A549 (cell line): ENCODE results near the gene ABCF2. TPM values are rescaled to one million over a fixed set of nuclear protein-coding genes. Genes with fewer than 3 reads are reported as not detected.

ENCODE experiments used
- ATAC-seq, 2 experiments: fragments of 200-7000 bp in 1 of 2; fragments of >200 bp in 1 of 2; cut with Nextera tagmentation in 1 of 2; cut with Tn5 transposase in 1 of 2; 3 replicates each; pipeline versions ENCODE4 v1.8.0 to v1.9.1; 2018 to 2020; ENCODE audit warnings: mild to moderate bottlenecking in 1 of 2, moderate library complexity in 1 of 2
- CTCF ChIA-PET: fragments of 300-600 bp; sonication (Branson Sonifier 250); formaldehyde crosslinking; extraction: SDS; loops from one replicate; lab custom pipeline; 2021; ENCODE audit warnings: antibody characterized with exemption, inconsistent platforms; lab: Yijun Ruan, JAX
- POLR2A ChIA-PET: fragments of 350-600 bp; formaldehyde crosslinking; extraction: SDS; loops from one replicate; lab custom pipeline; 2021; ENCODE audit warnings: antibody characterized with exemption, inconsistent platforms; lab: Yijun Ruan, JAX
- DNase-seq, 2 experiments: peaks; one replicate each; pipeline versions ENCODE4 v3.0.0 to v3.0.0-alpha.2; 2011 to 2016; ENCODE audit warnings: low read depth in 1 of 2, low spot score in 1 of 2
- FAIRE-seq: peaks from 2 replicates; lab custom pipeline; 2011; peaks lifted over from hg19 to GRCh38; lab: Jason Lieb, UNC
- H3K27ac ChIP-seq, 2 experiments: fragments of >200 bp; sonication (Bioruptor Twin); formaldehyde crosslinking; 3 replicates each; pipeline ENCODE4 v1.5.1; 2016 to 2017
- H3K4me1 ChIP-seq: fragments of >200 bp; sonication (Bioruptor Twin); formaldehyde crosslinking; 3 replicates; pipeline ENCODE4 v1.6.1; 2016
- H3K4me2 ChIP-seq: fragments of >200 bp; sonication (Bioruptor Twin); formaldehyde crosslinking; 3 replicates; pipeline ENCODE4 v1.6.1; 2016
- H3K4me3 ChIP-seq: fragments of >200 bp; sonication (Bioruptor Twin); formaldehyde crosslinking; 3 replicates; pipeline ENCODE4 v1.5.1; 2016
- H3K9me3 ChIP-seq: fragments of >200 bp; sonication (Bioruptor Twin); formaldehyde crosslinking; 3 replicates; pipeline ENCODE4 v1.6.1; 2016
- CEBPB ChIP-seq, 2 experiments: fragments of >200 bp in 1 of 2; sonication (Bioruptor Twin) in 1 of 2; formaldehyde crosslinking in 1 of 2; IDR thresholded peaks; 2 replicates each; pipeline ENCODE4 v1.6.1; 2012 to 2016
- CHD2 ChIP-seq: fragments of 150-350 bp; IDR thresholded peaks from 2 replicates; pipeline ENCODE4 v1.6.1; 2014; ENCODE audit warnings: low read length; ENCODE audit not compliant: partially characterized antibody
- FOSL2 ChIP-seq, 2 experiments: fragments of 450-650 bp in 1 of 2; fragments of >200 bp in 1 of 2; sonication (Bioruptor Twin) in 1 of 2; formaldehyde crosslinking; IDR thresholded peaks; 2 replicates each; pipeline versions ENCODE4 v1.5.0 to v1.6.1; 2016 to 2020; ENCODE audit warnings: mild to moderate bottlenecking in 1 of 2, moderate library complexity in 1 of 2
- HOXA7 ChIP-seq: fragments of 250-450 bp; sonication (Bioruptor Pico); IDR thresholded peaks from 2 replicates; pipeline ENCODE4 v1.5.0; 2020; ENCODE audit warnings: mild to moderate bottlenecking, moderate library complexity
- HOXB13 ChIP-seq: fragments of 250-450 bp; sonication (Bioruptor Pico); IDR thresholded peaks from 2 replicates; pipeline ENCODE4 v1.5.0; 2020; ENCODE audit warnings: low read depth, mild to moderate bottlenecking, moderate library complexity
- JUNB ChIP-seq: fragments of >200 bp; sonication (Bioruptor Twin); formaldehyde crosslinking; IDR thresholded peaks from 2 replicates; pipeline ENCODE4 v1.6.1; 2016
- MAFK ChIP-seq: fragments of 450-650 bp; IDR thresholded peaks from 2 replicates; pipeline ENCODE4 v1.6.1; 2014; ENCODE audit not compliant: partially characterized antibody
- MYC ChIP-seq: IDR thresholded peaks from 2 replicates; pipeline ENCODE4 v1.6.1; 2012; ENCODE audit warnings: mild to moderate bottlenecking, inconsistent platforms, low read length, improper control_type of control experiment, borderline replicate concordance
- NFE2L2 ChIP-seq: fragments of 150-350 bp; conservative IDR thresholded peaks from 2 replicates; pipeline ENCODE4 v1.6.1; 2014; ENCODE audit warnings: low read length
- NR3C1 ChIP-seq: fragments of >200 bp; sonication (Bioruptor Twin); formaldehyde crosslinking; IDR thresholded peaks from 3 replicates; pipeline ENCODE4 v1.6.1; 2017
- POLR2AphosphoS2 ChIP-seq: conservative IDR thresholded peaks from 2 replicates; pipeline ENCODE4 v1.6.1; 2012; ENCODE audit warnings: low read length, improper control_type of control experiment, inconsistent platforms
- RAD21 ChIP-seq, 2 experiments: fragments of >200 bp in 1 of 2; sonication (Bioruptor Twin) in 1 of 2; formaldehyde crosslinking in 1 of 2; IDR thresholded peaks in 1 of 2; conservative IDR thresholded peaks in 1 of 2; 2 replicates in 1 of 2; 3 replicates in 1 of 2; pipeline ENCODE4 v1.6.1; 2012 to 2018; ENCODE audit warnings: inconsistent platforms in 1 of 2
- RCOR1 ChIP-seq: fragments of 150-350 bp; IDR thresholded peaks from 2 replicates; pipeline ENCODE4 v1.6.1; 2014; ENCODE audit warnings: antibody characterized with exemption, low read length, low read depth
- RNF2 ChIP-seq: fragments of 200-600 bp; sonication (generic); IDR thresholded peaks from 2 replicates; pipeline ENCODE4 v1.6.1; 2016; ENCODE audit warnings: low read depth, mild to moderate bottlenecking, antibody characterized with exemption, moderate library complexity, borderline replicate concordance
- TP53 ChIP-seq: fragments of 250-450 bp; sonication (Bioruptor Pico); IDR thresholded peaks from 2 replicates; pipeline ENCODE4 v1.5.0; 2021; ENCODE audit warnings: mild to moderate bottlenecking, moderate library complexity
- ZC3H11A ChIP-seq: fragments of 450-650 bp; IDR thresholded peaks from 2 replicates; pipeline ENCODE4 v1.6.1; 2014; ENCODE audit warnings: antibody characterized with exemption, mild to moderate bottlenecking
- WGBS: methylation state at CpG from one replicate; pipeline ENCODE4 v1.1.6; 2017; ENCODE audit errors: missing lambda C conversion rate; 5-methylcytosine and 5-hydroxymethylcytosine counted together
- polyA plus RNA-seq, 4 experiments: library from polyadenylated mRNA; depleted of rRNA in 3 of 4; stranded (reverse); fragments of >200 nt; fragmentation: RNase III in 1 of 4; extraction: RNeasy Plus Mini Kit Qiagen cat#74134 plus additional on column Dnase treatment in 1 of 4; gene quantifications; 2 replicates in 3 of 4; 3 replicates in 1 of 4; pipeline ENCODE4 v1.2.3, GENCODE V29; 2011 to 2017
- TF ChIP-seq, protein P1 (sequence below): fragments of 200-600 bp; sonication (generic); IDR thresholded peaks from 2 replicates; pipeline ENCODE4 v1.6.1; 2016; ENCODE audit warnings: antibody characterized with exemption, mild to moderate bottlenecking, moderate library complexity
- TF ChIP-seq, protein P2 (sequence below): fragments of >200 bp; sonication (Bioruptor Twin); formaldehyde crosslinking; IDR thresholded peaks from 3 replicates; pipeline ENCODE4 v1.5.1; 2016
- TF ChIP-seq, protein P3 (sequence below): fragments of >200 bp; sonication (Bioruptor Twin); formaldehyde crosslinking; IDR thresholded peaks from 2 replicates; pipeline ENCODE4 v1.6.1; 2016

The ABCF2 gene
- polyA plus RNA-seq, 2 of the 4 experiments (the other 2 are of a cell fraction): 47.8 to 70.9 TPM

DNA sequence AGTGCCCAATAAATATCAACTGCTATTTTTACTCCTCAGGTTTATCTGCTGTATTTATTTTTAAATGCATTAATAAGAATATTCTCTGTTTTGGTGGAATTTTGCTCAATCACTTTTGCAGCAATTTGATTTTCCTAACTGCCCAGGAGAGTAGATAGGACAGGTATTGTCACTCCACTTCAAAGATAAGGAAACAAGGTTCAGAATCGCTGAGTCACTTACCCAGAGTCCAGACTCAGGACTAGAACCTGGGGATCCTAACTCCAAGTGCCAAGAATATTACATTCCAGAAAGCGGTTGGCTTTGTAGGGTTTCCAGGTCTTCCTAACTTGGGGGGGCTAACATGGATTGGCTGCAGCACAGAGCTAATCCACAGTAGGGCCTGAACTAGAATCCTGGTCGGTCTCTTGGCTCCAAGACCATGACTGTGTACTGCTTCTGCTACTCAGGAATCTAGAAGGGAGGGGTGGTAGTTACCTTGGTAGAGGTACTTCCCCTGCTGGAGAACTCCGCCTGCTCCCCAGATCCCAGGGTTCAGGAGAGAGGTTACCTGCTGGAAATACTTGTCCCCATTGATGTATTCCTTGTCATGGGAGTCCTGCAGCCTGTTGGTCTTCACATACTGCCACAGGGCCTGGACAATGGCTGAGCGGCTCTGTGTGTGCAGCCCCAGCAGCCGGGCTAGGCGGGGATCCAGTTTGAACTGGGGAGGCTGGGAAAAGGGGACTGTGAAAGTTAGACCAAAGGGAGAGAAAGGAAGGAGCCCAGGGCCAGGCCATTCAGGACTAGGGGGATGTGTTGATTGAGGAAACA lies 14.1 kb upstream of the ABCF2 start:
- Histone ChIP-seq H3K27ac (peak overlapping the region; percentile 44 to 77; a peak in 5 of 6 replicates), H3K4me3 (no peak overlapping the region), H3K9me3 (no peaks in the 10 kb centered on the region), H3K4me2 (no peak overlapping the region), H3K4me1 (peaks cover 29% of the 10 kb centered on the region)
- FAIRE-seq (no peak), DNase-seq (no peak), ATAC-seq (no peak)
- peak; percentile 77 for TF ChIP-seq NFE2L2
- no peak for TF ChIP-seq HOXA7 (CRISPR knock-in tag)
- TF ChIP-seq MAFK: peak; percentile 83
- CTCF ChIA-PET: interaction anchor here (1.0 to 5.3 kb wide), 3 partner anchors 14 to 118 kb away, joined by 3 to 60 read pairs (median 5); partner anchors contain the start of gene ABCF2
- POLR2A ChIA-PET: interaction anchor here (2.0 kb wide), 1 partner anchor 8 kb away, joined by 9 read pairs; the partner anchor contains the start of gene CHPF2
- 97% methylated on average over 6 of the region's 7 CpGs for WGBS

DNA sequence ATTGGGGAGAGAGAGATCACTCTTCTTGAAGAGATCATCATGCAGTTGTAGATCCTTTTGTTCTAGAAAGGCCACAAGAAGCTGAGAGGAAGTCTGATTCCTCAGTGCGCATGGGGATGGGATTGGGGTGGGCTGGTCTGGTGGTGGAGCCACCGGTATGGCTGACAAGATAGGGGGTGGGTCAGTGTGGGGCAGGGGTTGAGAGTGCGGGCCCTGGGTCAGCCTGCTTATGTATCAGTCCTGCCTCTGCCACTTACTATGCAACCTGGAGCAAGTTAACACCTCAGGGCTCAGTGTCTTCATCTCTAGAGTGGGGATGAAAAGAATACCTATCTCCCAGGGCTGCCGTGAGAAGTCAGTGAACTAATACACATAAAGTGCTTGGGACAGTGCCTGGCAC lies 13.5 kb upstream of the ABCF2 start:
- CTCF ChIA-PET: interaction anchor here (1.5 kb wide), 1 partner anchor 13 kb away, joined by 3 read pairs; the partner anchor contains the start of gene ABCF2
- no peak overlapping the region for H3K4me3 ChIP-seq
- no peak for FAIRE-seq
- no peak overlapping the region for H3K4me2 ChIP-seq
- H3K27ac ChIP-seq: peak overlapping the region; percentile 44 to 77; a peak in 5 of 6 replicates
- POLR2A ChIA-PET: interaction anchor here (0.6 to 1.2 kb wide), 2 partner anchors 13 to 181 kb away, joined by 3 to 8 read pairs; partner anchors contain the start of genes ABCF2 and SLC4A2
- 90% methylated on average over 4 of the region's 4 CpGs for WGBS
- peaks cover 23% of the 10 kb centered on the region for H3K4me1 ChIP-seq
- no peak for ATAC-seq
- no peaks in the 10 kb centered on the region for H3K9me3 ChIP-seq
- TF ChIP-seq CHD2 (no peak), HOXB13 (CRISPR knock-in tag) (no peak), RCOR1 (no peak), MAFK (no peak), NR3C1 (no peak), NFE2L2 (no peak), RNF2 (no peak), FOSL2 (IDR thresholded peaks at IDR 0.05) (no peak), FOSL2 (CRISPR knock-in tag; IDR thresholded peaks at IDR 0.05) (no peak)
- TF ChIP-seq, protein P1, sequence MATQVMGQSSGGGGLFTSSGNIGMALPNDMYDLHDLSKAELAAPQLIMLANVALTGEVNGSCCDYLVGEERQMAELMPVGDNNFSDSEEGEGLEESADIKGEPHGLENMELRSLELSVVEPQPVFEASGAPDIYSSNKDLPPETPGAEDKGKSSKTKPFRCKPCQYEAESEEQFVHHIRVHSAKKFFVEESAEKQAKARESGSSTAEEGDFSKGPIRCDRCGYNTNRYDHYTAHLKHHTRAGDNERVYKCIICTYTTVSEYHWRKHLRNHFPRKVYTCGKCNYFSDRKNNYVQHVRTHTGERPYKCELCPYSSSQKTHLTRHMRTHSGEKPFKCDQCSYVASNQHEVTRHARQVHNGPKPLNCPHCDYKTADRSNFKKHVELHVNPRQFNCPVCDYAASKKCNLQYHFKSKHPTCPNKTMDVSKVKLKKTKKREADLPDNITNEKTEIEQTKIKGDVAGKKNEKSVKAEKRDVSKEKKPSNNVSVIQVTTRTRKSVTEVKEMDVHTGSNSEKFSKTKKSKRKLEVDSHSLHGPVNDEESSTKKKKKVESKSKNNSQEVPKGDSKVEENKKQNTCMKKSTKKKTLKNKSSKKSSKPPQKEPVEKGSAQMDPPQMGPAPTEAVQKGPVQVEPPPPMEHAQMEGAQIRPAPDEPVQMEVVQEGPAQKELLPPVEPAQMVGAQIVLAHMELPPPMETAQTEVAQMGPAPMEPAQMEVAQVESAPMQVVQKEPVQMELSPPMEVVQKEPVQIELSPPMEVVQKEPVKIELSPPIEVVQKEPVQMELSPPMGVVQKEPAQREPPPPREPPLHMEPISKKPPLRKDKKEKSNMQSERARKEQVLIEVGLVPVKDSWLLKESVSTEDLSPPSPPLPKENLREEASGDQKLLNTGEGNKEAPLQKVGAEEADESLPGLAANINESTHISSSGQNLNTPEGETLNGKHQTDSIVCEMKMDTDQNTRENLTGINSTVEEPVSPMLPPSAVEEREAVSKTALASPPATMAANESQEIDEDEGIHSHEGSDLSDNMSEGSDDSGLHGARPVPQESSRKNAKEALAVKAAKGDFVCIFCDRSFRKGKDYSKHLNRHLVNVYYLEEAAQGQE: no peak
- DNase-seq: no peak

DNA sequence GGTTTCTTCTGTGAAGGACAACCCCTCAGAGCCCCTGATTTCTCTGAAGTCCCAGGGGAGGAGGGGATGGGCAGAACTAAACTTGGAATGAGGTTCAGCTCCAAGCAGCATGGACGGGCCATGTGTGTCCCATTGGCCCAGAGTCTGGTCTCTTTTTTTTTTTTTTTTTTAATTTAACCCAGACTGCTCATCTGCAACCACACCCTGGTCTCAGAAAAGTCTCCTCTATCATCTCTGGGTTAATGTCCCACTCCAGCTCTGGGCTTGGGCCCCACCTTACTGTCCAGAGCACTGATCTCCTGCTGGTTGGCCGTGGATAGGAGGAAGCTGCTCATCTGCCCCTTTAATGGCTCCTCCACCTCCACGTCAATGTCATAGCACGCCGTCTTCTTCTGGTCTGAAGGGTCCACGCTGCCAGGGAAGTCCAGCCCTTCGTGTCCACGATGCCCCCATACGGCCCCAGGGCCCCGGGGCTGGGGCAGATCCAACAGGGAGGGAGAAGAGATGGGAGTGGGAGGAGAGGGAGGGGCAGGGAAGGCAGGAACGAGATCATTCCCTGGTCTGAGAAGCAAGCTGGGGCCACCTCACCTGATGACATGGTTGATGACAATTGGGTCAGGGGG lies 12.9 kb upstream of the ABCF2 start:
- no peak for ATAC-seq
- no peak for DNase-seq
- peaks cover 17% of the 10 kb centered on the region for H3K4me1 ChIP-seq
- no peak for FAIRE-seq
- 91% methylated on average over 11 of the region's 11 CpGs for WGBS
- no peak overlapping the region for H3K4me2 ChIP-seq
- peak overlapping the region; percentile 44 to 77; a peak in 3 of 6 replicates for H3K27ac ChIP-seq
- CTCF ChIA-PET: interaction anchor here (1.5 to 2.1 kb wide), 2 partner anchors 13 to 116 kb away, joined by 3 to 8 read pairs; partner anchors contain the start of gene ABCF2
- POLR2A ChIA-PET: interaction anchor here (0.6 to 1.2 kb wide), 2 partner anchors 13 to 180 kb away, joined by 3 to 8 read pairs; partner anchors contain the start of genes ABCF2 and SLC4A2
- H3K4me3 ChIP-seq: no peak overlapping the region
- H3K9me3 ChIP-seq: no peaks in the 10 kb centered on the region
- no peak for TF ChIP-seq POLR2AphosphoS2
- no peak for TF ChIP-seq RCOR1
- TF ChIP-seq, protein P1: no peak
- no peak for TF ChIP-seq CEBPB (IDR thresholded peaks at IDR 0.05)
- TF ChIP-seq MYC: no peak
- no peak for TF ChIP-seq TP53 (CRISPR knock-in tag)
- TF ChIP-seq, protein P2, sequence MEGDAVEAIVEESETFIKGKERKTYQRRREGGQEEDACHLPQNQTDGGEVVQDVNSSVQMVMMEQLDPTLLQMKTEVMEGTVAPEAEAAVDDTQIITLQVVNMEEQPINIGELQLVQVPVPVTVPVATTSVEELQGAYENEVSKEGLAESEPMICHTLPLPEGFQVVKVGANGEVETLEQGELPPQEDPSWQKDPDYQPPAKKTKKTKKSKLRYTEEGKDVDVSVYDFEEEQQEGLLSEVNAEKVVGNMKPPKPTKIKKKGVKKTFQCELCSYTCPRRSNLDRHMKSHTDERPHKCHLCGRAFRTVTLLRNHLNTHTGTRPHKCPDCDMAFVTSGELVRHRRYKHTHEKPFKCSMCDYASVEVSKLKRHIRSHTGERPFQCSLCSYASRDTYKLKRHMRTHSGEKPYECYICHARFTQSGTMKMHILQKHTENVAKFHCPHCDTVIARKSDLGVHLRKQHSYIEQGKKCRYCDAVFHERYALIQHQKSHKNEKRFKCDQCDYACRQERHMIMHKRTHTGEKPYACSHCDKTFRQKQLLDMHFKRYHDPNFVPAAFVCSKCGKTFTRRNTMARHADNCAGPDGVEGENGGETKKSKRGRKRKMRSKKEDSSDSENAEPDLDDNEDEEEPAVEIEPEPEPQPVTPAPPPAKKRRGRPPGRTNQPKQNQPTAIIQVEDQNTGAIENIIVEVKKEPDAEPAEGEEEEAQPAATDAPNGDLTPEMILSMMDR: no peak
- no peak for TF ChIP-seq ZC3H11A
- TF ChIP-seq, protein P3, sequence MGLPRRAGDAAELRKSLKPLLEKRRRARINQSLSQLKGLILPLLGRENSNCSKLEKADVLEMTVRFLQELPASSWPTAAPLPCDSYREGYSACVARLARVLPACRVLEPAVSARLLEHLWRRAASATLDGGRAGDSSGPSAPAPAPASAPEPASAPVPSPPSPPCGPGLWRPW: no peak
- no peak for TF ChIP-seq FOSL2 (IDR thresholded peaks at IDR 0.05)
- TF ChIP-seq FOSL2 (CRISPR knock-in tag; IDR thresholded peaks at IDR 0.05): no peak
- TF ChIP-seq RAD21 (conservative IDR thresholded peaks at IDR 0.05 in 1 of 2, IDR thresholded peaks at IDR 0.05 in 1 of 2): no peak
- TF ChIP-seq NR3C1: no peak
- no peak for TF ChIP-seq JUNB
